ENCODE results near the gene SALL1. TPM values are rescaled to one million over a fixed set of nuclear protein-coding genes. Genes with fewer than 3 reads are reported as not detected.

Gene SALL1
- total RNA-seq, 1 donor from 2014 or later = not detected

- TF ChIP-seq, protein P1, sequence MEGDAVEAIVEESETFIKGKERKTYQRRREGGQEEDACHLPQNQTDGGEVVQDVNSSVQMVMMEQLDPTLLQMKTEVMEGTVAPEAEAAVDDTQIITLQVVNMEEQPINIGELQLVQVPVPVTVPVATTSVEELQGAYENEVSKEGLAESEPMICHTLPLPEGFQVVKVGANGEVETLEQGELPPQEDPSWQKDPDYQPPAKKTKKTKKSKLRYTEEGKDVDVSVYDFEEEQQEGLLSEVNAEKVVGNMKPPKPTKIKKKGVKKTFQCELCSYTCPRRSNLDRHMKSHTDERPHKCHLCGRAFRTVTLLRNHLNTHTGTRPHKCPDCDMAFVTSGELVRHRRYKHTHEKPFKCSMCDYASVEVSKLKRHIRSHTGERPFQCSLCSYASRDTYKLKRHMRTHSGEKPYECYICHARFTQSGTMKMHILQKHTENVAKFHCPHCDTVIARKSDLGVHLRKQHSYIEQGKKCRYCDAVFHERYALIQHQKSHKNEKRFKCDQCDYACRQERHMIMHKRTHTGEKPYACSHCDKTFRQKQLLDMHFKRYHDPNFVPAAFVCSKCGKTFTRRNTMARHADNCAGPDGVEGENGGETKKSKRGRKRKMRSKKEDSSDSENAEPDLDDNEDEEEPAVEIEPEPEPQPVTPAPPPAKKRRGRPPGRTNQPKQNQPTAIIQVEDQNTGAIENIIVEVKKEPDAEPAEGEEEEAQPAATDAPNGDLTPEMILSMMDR (IDR thresholded peaks at IDR 0.05) = no peak
- H3K27me3 Mint-ChIP-seq = peaks cover 56% of the 10 kb centered on the region
- CTCF ChIA-PET = no interaction called here
These were observed 744 bp downstream of the SALL1 start for GRCh38 chr16:51150165-51150887.

GRCh38 chr16:51149721-51150164 is 1.3 kb downstream of the SALL1 start:
- TF ChIP-seq, protein P1 (IDR thresholded peaks at IDR 0.05) = no peak
- H3K4me1 Mint-ChIP-seq = no peaks in the 10 kb centered on the region
- DNase-seq (no peak), ATAC-seq (ENCODE audit: low read depth) (no peak)
- POLR2A ChIA-PET = no interaction called here
- H3K9me3 Mint-ChIP-seq = no peaks in the 10 kb centered on the region
- H3K36me3 Mint-ChIP-seq (ENCODE audit: low read depth) = no peaks in the 10 kb centered on the region
- no peak overlapping the region for H3K27ac Mint-ChIP-seq
- intact Hi-C loops (cut with micrococcal nuclease) = no loop called here
- CTCF ChIA-PET = no interaction called here
- no peak overlapping the region for H3K4me3 Mint-ChIP-seq
- H3K27me3 Mint-ChIP-seq = peaks cover 50% of the 10 kb centered on the region

More at GRCh38 chr16:51150165-51150887, 744 bp downstream of the SALL1 start:
- intact Hi-C loops (cut with micrococcal nuclease) = no loop called here
- Mint-ChIP-seq H3K36me3 (ENCODE audit: low read depth) (no peaks in the 10 kb centered on the region), H3K4me1 (no peaks in the 10 kb centered on the region), H3K4me3 (no peak overlapping the region), H3K27ac (no peak overlapping the region), H3K9me3 (no peaks in the 10 kb centered on the region)
- DNase-seq (no peak), ATAC-seq (ENCODE audit: low read depth) (no peak)
- POLR2A ChIA-PET = no interaction called here

- intact Hi-C loops (cut with micrococcal nuclease) = no loop called here
- POLR2A ChIA-PET = no interaction called here
- Mint-ChIP-seq H3K27me3 (peaks cover 48% of the 10 kb centered on the region), H3K4me3 (no peak overlapping the region), H3K36me3 (ENCODE audit: low read depth) (no peaks in the 10 kb centered on the region), H3K27ac (no peak overlapping the region), H3K9me3 (no peaks in the 10 kb centered on the region), H3K4me1 (no peaks in the 10 kb centered on the region)
- TF ChIP-seq, protein P1 (IDR thresholded peaks at IDR 0.05) = no peak
- DNase-seq (no peak), ATAC-seq (ENCODE audit: low read depth) (no peak)
- CTCF ChIA-PET = no interaction called here
These were observed 1.8 kb downstream of the SALL1 start for GRCh38 chr16:51149251-51149661.

DNA sequence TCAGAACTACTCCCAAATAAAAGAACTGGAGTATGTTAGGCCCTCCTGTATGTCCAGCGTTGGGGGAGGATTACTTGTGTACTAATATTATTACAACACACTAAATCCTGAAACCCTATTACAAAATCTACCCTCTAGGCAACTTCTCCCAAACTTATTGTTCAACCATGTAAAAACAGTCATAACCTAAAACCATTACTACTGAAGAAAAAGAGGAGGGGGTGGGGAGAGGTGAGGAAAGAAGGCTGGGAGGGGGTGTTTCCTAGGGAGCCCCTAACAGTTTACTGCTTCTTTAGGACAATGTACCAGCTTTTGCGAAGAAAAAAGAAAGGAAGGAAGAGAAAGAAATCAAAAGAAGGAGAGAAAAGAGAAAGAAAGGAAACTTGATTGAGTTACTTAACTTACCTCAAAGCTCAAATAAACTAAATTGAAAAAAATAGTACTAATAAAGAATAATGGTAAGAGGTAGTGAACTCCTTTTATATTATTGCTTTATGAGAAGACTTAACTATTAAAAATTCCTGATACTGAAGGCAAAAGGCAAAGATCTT is 2.3 kb downstream of the SALL1 start:
- no peak overlapping the region for H3K27ac Mint-ChIP-seq
- no peaks in the 10 kb centered on the region for H3K36me3 Mint-ChIP-seq (ENCODE audit: low read depth)
- ATAC-seq (ENCODE audit: low read depth) = no peak
- TF ChIP-seq, protein P1 (IDR thresholded peaks at IDR 0.05) = no peak
- no peak for DNase-seq
- intact Hi-C loops (cut with micrococcal nuclease) = no loop called here
- CTCF ChIA-PET = no interaction called here
- peaks cover 45% of the 10 kb centered on the region for H3K27me3 Mint-ChIP-seq
- no peak overlapping the region for H3K4me3 Mint-ChIP-seq
- no peaks in the 10 kb centered on the region for H3K4me1 Mint-ChIP-seq
- no peaks in the 10 kb centered on the region for H3K9me3 Mint-ChIP-seq
- POLR2A ChIA-PET = no interaction called here

- no peak overlapping the region for H3K27ac Mint-ChIP-seq
- TF ChIP-seq, protein P1 (IDR thresholded peaks at IDR 0.05) = no peak
- H3K4me3 Mint-ChIP-seq = no peak overlapping the region
- ChIA-PET CTCF (no interaction called here), POLR2A (no interaction called here)
- H3K4me1 Mint-ChIP-seq = no peaks in the 10 kb centered on the region
- no peak for ATAC-seq (ENCODE audit: low read depth)
- no peaks in the 10 kb centered on the region for H3K9me3 Mint-ChIP-seq
- H3K27me3 Mint-ChIP-seq = peaks cover 40% of the 10 kb centered on the region
- H3K36me3 Mint-ChIP-seq (ENCODE audit: low read depth) = no peaks in the 10 kb centered on the region
- DNase-seq = no peak
- intact Hi-C loops (cut with micrococcal nuclease) = no loop called here
These were observed 3.0 kb downstream of the SALL1 start for GRCh38 chr16:51147776-51148677.

Data from activated B cell treated with CpG ODN at 0.5 μM for 24 hours (primary cell).